Posterior cingulate gyrus (tissue), 11 donors: ENCODE results near the gene CCDC81.
"Not testable (repeated sequence)": the region's sequence is repeated elsewhere in the genome, so short reads cannot be mapped to it uniquely, and the experiment has no call there.

Experiments
- DNase-seq, 10 donors: peaks; one replicate each; pipeline versions ENCODE4 v3.0.0 to v3.0.0-alpha.2; 2020 to 2021; ENCODE audit warnings: mixed read lengths in 3 of 10
- intact Hi-C: fragments of 100-400 bp; cut with DNase I; formaldehyde crosslinking; loops from one replicate; pipeline ENCODE4 v1.15.1; 2023

CCDC81 gene

DNA sequence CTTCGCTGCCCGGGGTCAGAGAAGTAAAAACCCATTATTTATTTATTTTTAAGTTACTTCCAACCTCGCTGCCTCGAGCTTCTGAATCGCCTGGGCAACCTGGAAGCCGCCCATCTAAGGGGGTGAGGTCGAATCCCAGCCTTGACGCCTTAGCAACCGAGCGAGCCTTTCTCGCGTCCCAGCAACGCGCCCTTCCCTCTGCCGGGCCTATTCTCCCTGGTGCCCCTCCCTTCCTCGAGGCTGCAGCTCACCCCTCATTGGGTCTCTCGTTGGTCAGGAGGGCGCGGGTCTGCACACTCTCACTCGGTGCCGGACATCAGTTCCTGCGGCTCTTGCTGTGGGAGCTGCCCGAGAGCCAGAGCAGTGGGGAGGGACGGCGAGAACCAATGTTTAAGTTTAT is at the start of gene CCDC81:
CCDC81 (plus strand) TSS at position 302 of the 400 bp plus-strand sequence. CDS start 277 bp downstream, outside the sequence.
- DNase-seq, result peak in 4 of 10 donors; percentile 12 to 85 (median 42)
- intact Hi-C loops, result no loop called here

DNA sequence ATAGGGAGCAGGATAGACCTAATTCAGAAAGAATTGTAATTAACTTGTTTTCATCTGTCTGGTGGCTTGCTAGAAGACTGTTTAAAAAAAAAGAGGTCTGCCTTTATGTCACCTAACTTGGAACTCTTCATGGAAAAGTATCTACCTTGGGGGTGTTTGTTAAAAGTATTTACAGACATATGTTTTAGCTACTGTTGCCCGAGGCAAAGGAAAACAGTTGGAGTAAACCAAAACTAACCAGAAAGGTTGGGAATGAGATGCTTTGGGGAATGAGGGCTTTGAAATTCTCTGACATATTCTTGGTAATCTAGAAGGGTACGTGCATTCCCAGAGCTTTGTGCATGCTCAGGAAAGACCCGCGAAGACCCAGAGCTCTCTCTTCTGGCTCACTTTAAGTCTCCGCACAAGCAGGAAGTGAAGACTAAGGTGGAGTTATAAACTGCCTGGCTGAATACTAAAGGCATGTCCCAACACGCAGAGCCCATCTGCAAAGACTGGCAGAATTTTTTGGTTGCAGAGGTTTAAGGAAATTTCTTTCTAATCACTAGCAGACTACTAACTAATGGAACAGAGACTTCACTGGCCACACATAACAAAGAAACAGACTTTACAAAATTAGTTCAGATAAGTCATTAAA is 39.4 kb upstream of the CCDC81 start:
- DNase-seq, result no peak
- intact Hi-C loops, result no loop called here

DNA sequence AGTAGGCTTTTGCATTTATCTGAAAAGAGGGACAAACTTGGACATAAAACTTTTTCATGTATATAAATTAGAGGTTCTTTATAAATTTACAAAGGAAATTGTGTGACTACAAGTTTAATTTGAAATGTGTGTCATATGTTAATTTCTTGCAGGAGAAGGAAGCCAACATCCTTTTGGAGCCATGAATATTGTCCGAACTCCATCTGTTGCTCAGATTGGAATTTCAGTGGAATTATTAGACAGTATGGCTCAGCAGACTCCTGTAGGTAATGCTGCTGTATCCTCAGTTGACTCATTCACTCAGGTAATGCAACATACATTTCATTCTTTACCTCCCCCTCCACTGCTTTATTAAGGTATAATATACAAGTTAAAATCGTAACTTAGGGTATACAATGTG is 37.5 kb upstream of the CCDC81 start:
- no peak for DNase-seq
- intact Hi-C loops, result no loop called here

DNA sequence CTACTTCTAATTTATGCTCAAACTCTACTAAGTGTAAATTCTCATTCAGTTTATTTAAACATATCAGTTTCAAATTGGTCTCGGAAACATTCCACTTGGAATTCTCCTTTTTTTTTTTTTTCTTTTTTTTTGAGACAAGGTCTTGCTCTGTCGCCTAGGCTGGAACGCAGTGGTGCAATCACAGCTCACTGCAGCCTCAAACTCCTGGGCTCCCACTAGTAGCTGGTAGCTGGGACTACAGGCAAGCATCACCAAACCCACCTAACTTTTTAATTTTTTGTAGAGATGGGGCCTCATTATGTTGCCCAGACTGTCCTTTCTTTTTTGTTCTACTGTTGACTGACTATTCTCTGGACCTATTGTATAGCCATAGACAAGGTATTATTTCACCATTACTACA is 33.3 kb upstream of the CCDC81 start:
- DNase-seq, result no peak
- intact Hi-C loops, result no loop called here

DNA sequence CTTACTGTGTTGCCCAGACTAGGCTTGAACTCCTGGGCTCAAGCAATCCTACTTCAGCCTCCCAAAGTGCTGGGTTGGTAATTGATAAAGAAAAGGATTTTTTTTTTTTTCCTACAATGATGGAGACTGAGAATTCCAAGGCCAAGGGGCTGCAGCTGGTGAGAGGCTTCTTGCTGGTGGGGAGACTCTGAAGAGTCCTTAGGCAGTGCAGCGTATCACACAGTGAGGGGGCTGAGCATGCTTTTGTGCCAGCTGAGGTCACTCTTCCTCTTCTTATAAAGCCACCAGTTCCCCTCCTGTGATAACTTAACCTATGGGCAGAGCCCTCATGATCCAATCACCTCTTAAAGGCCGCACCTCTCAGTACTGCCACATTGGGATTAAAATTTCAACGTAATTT is 28.2 kb upstream of the CCDC81 start:
- DNase-seq, result no peak
- intact Hi-C loops, result no loop called here

DNA sequence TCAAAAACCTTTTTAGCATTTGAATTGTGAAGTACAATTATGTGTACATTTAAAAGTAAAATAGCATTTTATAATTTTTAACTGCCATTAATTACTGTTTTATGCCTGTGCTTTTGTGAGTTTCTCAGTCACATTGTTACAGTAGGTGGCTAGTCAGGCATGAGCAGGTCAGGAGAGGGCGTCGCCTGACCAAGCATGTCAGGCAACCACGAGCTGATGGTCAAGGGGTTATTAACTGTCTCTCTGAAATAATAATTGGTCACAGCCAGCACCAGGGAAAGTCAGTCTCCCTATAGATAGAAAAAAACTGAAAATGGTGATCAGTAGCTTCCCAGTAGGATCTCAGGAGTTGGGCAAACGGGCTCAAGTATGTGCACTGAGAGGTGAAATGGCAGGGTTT is 19.4 kb upstream of the CCDC81 start:
- intact Hi-C loops, result no loop called here
- DNase-seq, result no peak

DNA sequence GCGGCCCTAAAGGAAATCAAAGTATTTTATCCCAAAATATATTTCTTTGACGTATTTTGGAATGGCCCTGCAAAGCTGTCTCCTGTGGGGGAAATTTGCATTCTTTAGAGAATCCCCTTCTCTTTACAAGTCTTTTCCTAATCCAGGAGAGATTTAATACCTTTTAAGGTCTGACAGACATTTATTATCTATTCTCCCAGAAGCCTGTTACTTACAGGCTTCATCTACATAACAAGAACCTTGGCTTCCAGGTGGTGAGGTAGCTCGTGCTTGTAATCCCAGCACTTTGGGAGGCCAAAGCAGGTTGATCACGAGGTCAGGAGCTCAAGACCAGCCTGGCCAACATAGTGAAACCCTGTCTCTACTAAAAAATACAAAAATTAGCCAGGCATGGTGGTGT is 17.3 kb upstream of the CCDC81 start:
- DNase-seq, intact Hi-C loops: not testable (repeated sequence)

DNA sequence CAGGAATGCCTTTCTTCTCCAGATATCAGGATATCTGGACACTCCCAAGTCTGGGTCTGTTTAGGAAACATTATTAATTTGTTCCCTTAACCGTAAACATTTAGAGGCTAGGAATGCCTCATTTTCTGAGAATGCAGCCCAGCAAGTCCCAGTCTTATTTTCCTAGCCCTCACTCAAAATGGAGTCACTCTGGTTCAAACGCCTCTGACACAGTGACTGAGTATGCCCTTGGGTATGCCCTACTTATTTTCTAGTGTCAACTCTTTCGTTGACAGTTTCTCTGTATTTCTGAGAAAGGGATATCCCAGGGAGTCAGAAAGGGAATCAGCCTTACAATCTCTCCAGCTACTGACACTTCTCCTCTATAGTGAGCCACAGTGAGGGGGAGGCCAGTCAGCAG is 16.0 kb upstream of the CCDC81 start:
- DNase-seq, result no peak
- intact Hi-C loops, result no loop called here

DNA sequence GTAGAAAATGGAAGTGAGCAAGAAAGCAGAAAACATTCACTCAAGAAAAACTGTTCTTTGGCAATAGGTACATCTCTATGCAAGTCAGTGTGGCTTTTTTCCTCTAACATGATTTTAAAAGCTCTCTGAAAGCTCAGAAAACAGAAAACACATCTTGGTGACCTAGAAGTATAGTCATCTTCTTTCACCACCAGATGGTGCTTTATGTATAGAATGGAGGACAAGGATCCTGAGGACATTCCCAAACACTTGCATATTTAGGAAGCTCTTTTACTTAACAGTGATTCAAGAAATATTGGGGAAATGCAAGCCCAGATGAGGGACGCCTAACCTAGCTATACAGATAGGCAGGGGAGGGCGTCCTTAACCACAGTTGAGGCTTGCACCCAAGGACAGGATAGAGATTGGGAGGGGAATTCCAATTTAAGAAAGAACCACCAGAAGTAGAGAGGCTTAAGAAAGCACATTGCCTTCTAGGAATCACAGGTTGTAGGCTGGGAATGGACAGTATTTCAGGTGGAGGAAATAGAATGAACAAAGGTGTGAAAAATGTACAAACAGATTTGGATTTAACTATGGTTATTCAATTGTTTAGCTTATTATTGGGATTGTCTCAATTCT is 13.8 kb upstream of the CCDC81 start:
- DNase-seq, result no peak
- intact Hi-C loops, result no loop called here

DNA sequence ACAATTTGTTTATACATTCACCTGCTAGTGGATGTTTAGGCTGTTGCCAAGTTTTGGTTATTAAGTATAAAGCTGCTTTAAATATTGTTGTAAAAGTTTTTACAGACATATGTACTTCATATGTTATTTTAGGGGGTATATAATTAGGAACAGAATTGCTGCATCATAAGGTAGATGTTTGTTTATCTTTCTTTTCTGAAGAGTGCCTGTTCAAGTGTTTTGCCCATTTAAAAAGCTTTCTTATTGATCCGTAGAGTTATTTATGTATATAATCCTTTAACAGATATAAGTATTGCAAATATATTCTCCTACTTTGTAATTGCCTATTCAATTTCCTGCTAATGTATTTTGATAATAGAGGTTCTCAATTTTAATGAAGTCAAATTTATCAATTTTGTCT is 11.3 kb upstream of the CCDC81 start:
- DNase-seq, result no peak
- intact Hi-C loops, result no loop called here

DNA sequence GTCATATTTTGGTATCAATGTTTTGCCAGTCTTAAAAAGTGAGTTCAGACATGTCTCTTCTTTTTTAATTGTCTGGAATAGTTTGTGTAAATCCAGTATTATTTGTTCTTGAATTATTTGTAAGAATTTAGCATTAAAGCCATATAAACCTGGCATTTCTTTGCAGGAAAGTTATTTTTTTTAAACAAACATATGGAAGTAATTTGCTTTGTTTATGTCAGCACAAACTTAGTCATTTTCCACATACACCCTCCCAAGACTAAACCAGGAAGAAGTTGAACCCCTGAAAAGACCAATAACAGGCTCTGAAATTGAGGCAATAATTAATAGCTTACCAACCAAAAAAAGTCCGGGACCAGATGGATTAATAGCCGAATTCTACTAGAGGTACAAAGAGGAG is 9.1 kb upstream of the CCDC81 start:
- intact Hi-C loops, result no loop called here
- DNase-seq, result no peak

DNA sequence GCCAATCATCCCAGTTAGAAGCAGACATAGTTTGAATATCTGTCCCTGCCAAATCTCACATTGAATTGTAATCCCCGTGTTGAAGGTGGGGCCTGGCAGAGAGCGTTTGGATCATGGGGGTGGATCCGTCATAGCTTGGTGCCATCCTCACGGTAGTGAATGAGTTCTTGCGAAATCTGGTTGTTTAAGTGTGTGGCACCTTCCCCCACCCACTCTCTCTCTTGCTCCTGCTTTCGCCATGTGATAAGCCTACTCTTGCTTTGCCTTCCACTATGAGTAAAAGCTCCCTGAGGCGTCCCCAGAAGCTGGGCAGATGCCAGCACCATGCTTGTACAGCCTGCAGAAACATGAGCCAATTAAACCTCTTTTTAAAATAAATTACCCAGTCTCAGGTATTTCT is 5.0 kb upstream of the CCDC81 start:
- intact Hi-C loops, result no loop called here
- DNase-seq, result peak in 1 of 10 donors; percentile 53

DNA sequence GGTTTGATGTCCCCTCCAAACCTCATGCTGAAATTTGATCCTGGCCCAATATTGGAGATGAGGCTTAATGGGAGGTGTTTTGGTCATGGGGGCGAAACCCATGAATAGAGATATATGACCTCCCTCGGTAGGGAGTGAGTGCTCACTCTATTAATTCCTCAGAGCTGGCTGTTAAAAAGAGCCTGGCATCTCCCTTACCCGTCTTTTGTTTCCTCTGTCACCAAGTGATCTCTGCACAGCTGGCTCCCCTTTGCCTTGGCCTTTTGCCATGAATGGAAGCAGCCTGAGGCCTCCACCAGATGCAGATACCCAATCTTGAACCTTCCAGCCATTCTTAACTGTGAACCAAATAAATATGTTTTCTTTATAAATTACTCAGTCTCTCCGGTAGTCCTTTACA is 4.5 kb upstream of the CCDC81 start:
- intact Hi-C loops, result no loop called here
- DNase-seq, result no peak

DNA sequence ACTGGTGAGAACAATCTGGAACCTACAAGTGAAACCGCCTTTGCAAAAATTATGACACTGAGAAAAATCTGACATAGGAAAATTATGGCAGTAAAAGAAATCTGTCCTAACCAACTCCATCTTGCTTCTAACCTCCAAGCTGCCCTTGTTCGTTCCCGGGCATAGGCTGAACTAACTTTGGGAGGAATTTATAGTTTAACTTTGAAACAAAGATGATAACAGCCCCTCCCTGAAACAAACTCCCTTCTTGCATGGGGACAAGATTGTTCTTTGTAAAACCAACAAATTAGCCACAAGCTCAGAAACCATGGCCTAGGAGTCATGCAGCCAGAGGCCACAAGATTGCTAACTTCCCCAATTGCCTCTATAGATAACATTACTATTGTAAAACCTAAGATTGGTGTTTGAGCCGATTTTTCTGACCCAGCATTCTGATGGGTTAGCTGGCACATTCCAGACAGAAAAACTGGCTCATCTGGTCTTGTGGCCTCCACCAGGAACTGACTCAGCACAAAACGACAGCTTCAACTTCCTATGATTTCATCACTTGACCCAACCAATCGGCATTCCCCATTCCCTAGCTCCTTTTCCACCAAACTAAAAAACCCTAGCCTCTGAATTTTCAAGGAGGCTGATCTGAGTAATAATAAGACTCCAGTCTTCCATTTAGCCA is 3.6 kb upstream of the CCDC81 start:
- DNase-seq, result no peak
- intact Hi-C loops, result no loop called here

DNA sequence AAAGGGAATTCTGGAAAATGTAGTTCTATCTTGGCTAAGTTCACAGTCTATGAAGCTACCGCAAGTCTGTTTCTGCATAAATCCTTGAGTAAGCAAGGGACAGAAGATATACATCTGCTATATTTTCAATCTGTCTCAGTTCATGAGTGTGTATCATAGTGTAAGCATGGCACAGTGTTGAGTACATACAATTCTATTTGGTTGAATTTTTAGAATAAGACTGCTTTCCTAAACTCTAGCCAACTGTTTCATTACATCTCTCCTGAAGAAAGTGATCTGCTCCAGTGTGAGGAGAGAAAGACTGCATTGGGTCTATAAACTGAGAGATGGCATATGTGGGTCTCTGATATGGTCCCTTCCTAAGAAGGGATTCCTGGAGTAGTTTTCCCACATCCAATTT is 2.6 kb upstream of the CCDC81 start:
- no peak for DNase-seq
- intact Hi-C loops, result no loop called here

DNA sequence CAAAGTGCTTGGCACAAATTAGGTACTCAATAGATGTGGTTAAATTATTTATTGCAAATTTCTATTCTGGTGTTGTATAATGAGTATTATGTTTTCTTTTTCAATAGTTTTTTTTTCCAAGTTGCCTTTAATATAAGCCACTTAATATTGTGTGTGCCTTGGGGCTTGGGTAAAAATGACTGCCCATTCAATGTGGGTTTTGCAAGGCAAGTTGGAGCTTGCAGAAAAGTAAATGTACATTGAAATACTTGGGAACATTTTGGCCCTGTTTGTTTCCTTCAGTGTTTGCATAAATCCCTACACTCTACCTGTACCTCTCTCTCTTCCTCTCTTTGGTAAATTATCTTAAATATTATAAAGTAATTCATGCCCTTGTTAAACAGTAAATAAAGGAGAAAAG is 2.1 kb upstream of the CCDC81 start:
- intact Hi-C loops, result no loop called here
- no peak for DNase-seq

DNA sequence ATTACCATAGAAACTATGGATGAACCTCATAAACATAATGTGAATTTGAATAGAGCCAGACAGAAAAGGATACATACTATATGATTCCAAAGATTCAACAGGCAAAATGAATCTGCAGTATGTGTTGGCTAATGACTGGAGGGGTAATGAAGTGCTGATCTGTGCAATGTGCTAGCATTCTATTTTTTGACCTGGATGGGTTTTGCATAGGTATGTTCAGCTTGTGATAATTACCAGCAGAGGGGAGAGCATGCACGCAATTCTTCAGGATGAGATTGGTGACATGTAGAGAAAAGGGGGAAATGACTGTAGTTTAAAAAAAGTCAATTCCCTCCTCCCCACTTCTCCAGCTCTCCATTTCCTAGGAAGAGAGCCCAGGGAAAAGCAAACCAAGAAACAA is 618 bp upstream of the CCDC81 start:
- no peak for DNase-seq
- intact Hi-C loops, result no loop called here

DNA sequence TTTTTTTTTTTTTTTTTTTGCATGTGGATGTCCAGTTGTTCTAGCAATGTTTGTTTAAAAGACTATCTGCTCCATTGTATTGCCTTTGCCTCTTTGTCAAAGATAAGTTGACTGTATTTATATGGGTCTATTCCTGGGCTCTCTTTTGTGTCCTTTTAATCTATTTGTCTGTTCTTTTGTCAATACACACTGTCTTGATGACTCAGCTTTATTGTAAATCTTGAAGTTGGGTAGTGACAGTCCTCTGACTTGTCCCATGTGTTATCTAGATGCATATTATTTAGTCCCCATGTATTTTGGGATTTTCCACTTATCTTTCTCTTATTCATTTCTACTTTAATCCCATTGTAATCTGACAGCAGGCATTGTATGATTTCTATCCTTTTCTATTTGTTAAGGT is 3.3 kb downstream of the CCDC81 start:
- DNase-seq, result no peak
- intact Hi-C loops, result no loop called here

DNA sequence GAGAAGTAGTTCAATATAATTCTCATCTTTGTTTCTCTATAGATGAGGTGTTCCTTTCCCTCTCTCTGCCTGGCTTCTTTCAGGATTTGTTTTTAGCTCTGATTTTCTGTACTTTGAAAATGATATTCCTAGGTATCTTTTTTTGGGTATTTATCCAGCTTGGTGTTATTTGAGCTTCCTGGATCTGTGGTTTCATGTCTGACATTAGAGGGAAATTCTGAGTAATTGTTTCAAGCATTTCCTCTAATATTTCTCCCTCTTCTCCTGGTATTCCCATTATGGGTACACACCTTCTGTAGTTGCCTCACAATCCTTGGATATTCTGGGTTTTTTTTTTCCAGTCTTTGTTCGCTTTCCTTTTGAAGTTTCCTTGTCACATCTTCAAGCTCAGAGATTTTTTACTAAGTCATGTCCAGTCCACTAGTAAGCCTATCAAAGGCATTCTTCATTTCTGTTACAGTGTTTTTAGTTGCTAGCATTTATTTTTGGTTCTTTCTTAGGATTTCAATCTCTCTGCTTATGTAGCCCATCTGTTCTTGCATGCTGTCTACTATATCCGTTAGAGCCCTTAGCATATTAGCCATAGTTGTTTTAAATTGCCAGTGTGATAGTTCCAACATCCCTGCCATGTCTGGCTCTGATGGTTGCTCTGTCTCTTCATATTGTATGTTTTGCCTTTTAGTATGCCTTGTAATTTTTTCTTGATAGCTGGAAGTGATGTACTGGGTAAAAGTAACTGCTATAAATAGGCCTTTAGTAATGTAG is 5.8 kb downstream of the CCDC81 start:
- intact Hi-C loops, result no loop called here
- no peak for DNase-seq

DNA sequence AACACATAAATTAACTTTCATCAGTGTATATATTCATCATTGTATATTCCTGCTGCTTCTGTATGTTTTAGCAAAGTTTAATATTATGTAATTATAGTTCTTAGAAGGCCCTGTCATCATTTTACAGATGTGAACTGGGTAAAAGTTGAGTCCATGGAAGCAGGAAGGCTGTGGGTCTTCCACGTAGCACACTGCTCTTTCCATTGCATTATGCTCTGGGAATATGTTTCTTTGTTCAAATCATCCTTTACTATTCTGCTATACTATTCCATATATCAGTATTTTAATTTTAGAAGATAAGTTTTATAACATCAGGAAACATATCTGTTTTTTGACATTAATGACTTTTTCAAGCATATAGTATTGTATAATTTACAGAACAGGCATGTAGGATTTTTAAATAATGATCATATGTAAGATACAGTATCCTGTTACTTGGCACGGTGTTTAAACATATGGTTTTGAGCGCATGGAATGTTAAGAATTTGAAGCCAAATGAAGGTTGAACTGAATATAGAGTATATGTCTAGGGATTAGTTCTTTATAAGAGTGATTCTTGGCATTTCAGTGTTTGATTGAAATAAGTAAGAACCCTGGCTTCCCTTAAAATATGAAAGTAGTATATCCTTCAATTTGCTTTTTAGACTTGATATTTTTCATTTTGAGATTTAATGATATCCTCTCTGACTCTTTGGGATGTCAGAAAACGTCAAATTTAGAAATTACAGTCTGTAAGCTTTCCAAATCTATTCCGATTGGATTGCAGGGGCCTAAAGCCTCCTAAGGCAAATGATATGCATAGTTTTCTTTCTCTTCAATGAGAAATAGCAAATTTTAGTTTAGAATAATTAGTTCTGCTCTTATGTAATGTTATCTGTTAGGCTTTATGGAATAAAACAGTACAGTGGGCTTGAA is 8.6 kb downstream of the CCDC81 start:
- DNase-seq, result no peak

More for the DNA sequence above, 8.6 kb downstream of the CCDC81 start:
- intact Hi-C loops, result no loop called here
